ENCODE measurements around the gene NHEJ1. TPM values are rescaled to one million over a fixed set of nuclear protein-coding genes. Genes with fewer than 3 reads are reported as not detected.

NHEJ1 gene
- total and polyA plus RNA-seq, 2 donors (not counting 1 experiment from before 2014, with no cell fraction given): 22.1 to 24.8 TPM

- Histone ChIP-seq H3K4me1 (ENCODE audit: control insufficient read depth, extremely low read depth, insufficient read depth, low read length) (no peaks in the 10 kb centered on the region), H3K9me3 (ENCODE audit: control insufficient read depth, insufficient read depth, low read depth, low read length) (no peaks in the 10 kb centered on the region), H4K20me1 (ENCODE audit: control insufficient read depth, extremely low read depth, insufficient read depth, low read length) (no peaks in the 10 kb centered on the region), H3K27me3 (ENCODE audit: control insufficient read depth, insufficient read depth, low read length) (no peaks in the 10 kb centered on the region), H2AFZ (ENCODE audit: low read length) (no peak overlapping the region), H3K79me2 (ENCODE audit: control insufficient read depth, insufficient read depth, low read length) (no peaks in the 10 kb centered on the region), H3K4me3 (replicated peaks in 1 of 4; ENCODE audit: control extremely low read depth in 1 of 4, insufficient read depth in 1 of 4, low read depth in 3 of 4, low read length in 4 of 4) (no peak overlapping the region), H3K9ac (ENCODE audit: insufficient read depth, low read length) (no peak overlapping the region), H3K4me2 (ENCODE audit: extremely low read depth, insufficient read depth, low read length) (no peak overlapping the region), H3K36me3 (ENCODE audit: control insufficient read depth, insufficient read depth, low read length) (no peaks in the 10 kb centered on the region), H3K27ac (ENCODE audit: insufficient read depth, low read length) (no peak overlapping the region)
- no peak for DNase-seq (ENCODE audit: low read depth in 2 of 2)
- TF ChIP-seq CTCF (conservative IDR thresholded peaks at IDR 0.05 in 1 of 2, IDR thresholded peaks at IDR 0.05 in 1 of 2; ENCODE audit: low read depth in 1 of 2, low read length in 2 of 2): no peak
Measured at GRCh38 chr2:219089330-219089729, 71.3 kb downstream of the NHEJ1 start.

GRCh38 chr2:219087848-219088247, 72.8 kb downstream of the NHEJ1 start:
- Histone ChIP-seq H3K9ac (ENCODE audit: insufficient read depth, low read length) (no peak overlapping the region), H3K4me1 (ENCODE audit: control insufficient read depth, extremely low read depth, insufficient read depth, low read length) (no peaks in the 10 kb centered on the region), H2AFZ (ENCODE audit: low read length) (no peak overlapping the region), H3K36me3 (ENCODE audit: control insufficient read depth, insufficient read depth, low read length) (no peaks in the 10 kb centered on the region), H3K9me3 (ENCODE audit: control insufficient read depth, insufficient read depth, low read depth, low read length) (no peaks in the 10 kb centered on the region), H3K79me2 (ENCODE audit: control insufficient read depth, insufficient read depth, low read length) (no peaks in the 10 kb centered on the region), H3K27ac (ENCODE audit: insufficient read depth, low read length) (no peak overlapping the region), H3K27me3 (ENCODE audit: control insufficient read depth, insufficient read depth, low read length) (no peaks in the 10 kb centered on the region), H3K4me3 (replicated peaks in 1 of 4; ENCODE audit: control extremely low read depth in 1 of 4, insufficient read depth in 1 of 4, low read depth in 3 of 4, low read length in 4 of 4) (no peak overlapping the region), H4K20me1 (ENCODE audit: control insufficient read depth, extremely low read depth, insufficient read depth, low read length) (no peaks in the 10 kb centered on the region), H3K4me2 (ENCODE audit: extremely low read depth, insufficient read depth, low read length) (no peak overlapping the region)
- no peak for DNase-seq (ENCODE audit: low read depth in 2 of 2)
- TF ChIP-seq CTCF (conservative IDR thresholded peaks at IDR 0.05 in 1 of 2, IDR thresholded peaks at IDR 0.05 in 1 of 2; ENCODE audit: low read depth in 1 of 2, low read length in 2 of 2): no peak
- no peak for TF ChIP-seq EZH2 (IDR thresholded peaks at IDR 0.05; ENCODE audit: low read length, missing control alignments)

- DNase-seq (ENCODE audit: low read depth in 2 of 2): no peak
- Histone ChIP-seq H3K27me3 (ENCODE audit: control insufficient read depth, insufficient read depth, low read length) (no peaks in the 10 kb centered on the region), H3K4me3 (replicated peaks in 1 of 4; ENCODE audit: control extremely low read depth in 1 of 4, insufficient read depth in 1 of 4, low read depth in 3 of 4, low read length in 4 of 4) (no peak overlapping the region), H2AFZ (ENCODE audit: low read length) (no peak overlapping the region), H3K9ac (ENCODE audit: insufficient read depth, low read length) (no peak overlapping the region), H3K27ac (ENCODE audit: insufficient read depth, low read length) (no peak overlapping the region), H3K36me3 (ENCODE audit: control insufficient read depth, insufficient read depth, low read length) (no peaks in the 10 kb centered on the region), H3K4me2 (ENCODE audit: extremely low read depth, insufficient read depth, low read length) (no peak overlapping the region), H3K9me3 (ENCODE audit: control insufficient read depth, insufficient read depth, low read depth, low read length) (no peaks in the 10 kb centered on the region), H4K20me1 (ENCODE audit: control insufficient read depth, extremely low read depth, insufficient read depth, low read length) (no peaks in the 10 kb centered on the region), H3K79me2 (ENCODE audit: control insufficient read depth, insufficient read depth, low read length) (no peaks in the 10 kb centered on the region), H3K4me1 (ENCODE audit: control insufficient read depth, extremely low read depth, insufficient read depth, low read length) (no peaks in the 10 kb centered on the region)
- TF ChIP-seq EZH2 (IDR thresholded peaks at IDR 0.05; ENCODE audit: low read length, missing control alignments) (no peak), CTCF (conservative IDR thresholded peaks at IDR 0.05 in 1 of 2, IDR thresholded peaks at IDR 0.05 in 1 of 2; ENCODE audit: low read depth in 1 of 2, low read length in 2 of 2) (no peak)
Measured at GRCh38 chr2:219087361-219087760, 73.3 kb downstream of the NHEJ1 start.

All from fibroblast of lung (primary cell).